Right cardiac atrium (tissue), 5 donors: ENCODE data around the gene CHRM5. TPM values are rescaled to one million over a fixed set of nuclear protein-coding genes. Genes with fewer than 3 reads are reported as not detected.

ENCODE experiments used
- ATAC-seq, 2 donors: fragments of 200-7000 bp; cut with Tn5 transposase; one replicate each; pipeline versions ENCODE4 v1.8.0 to v1.9.1; 2020; ENCODE audit warnings: moderate library complexity in 2 of 2, mild to moderate bottlenecking in 1 of 2
- DNase-seq, 3 donors: peaks; one replicate each; pipeline ENCODE4 v3.0.0-alpha.2; 2020
- H3K27ac ChIP-seq: one replicate; pipeline ENCODE4 v1.5.1; 2013; ENCODE audit warnings: mild to moderate bottlenecking, low read length, control low read depth, moderate library complexity
- H3K27me3 ChIP-seq: one replicate; pipeline ENCODE4 v1.6.1; 2013; ENCODE audit not compliant: control insufficient read depth, insufficient read depth
- H3K4me1 ChIP-seq: one replicate; pipeline ENCODE4 v1.6.1; 2013; ENCODE audit warnings: low read length; ENCODE audit not compliant: control insufficient read depth, insufficient read depth
- H3K4me3 ChIP-seq: one replicate; pipeline ENCODE4 v1.5.1; 2013; ENCODE audit warnings: low read length, control low read depth
- H3K9me3 ChIP-seq: one replicate; pipeline ENCODE4 v1.6.1; 2013; ENCODE audit warnings: low read length; ENCODE audit not compliant: control insufficient read depth
- WGBS: extraction: QIAGEN DNeasy Blood & Tissue Kit; methylation state at CpG from one replicate; pipeline ENCODE4 v1.1.7; 2013; 5-methylcytosine and 5-hydroxymethylcytosine counted together
- intact Hi-C, 4 donors: fragments of 100-400 bp; cut with DNase I; formaldehyde crosslinking; loops; one replicate each; pipeline versions ENCODE4 v1.11.0 to v1.14.0; 2022 to 2023
- long read RNA-seq, 4 donors: library from polyadenylated mRNA; unstranded; transcript quantifications; one replicate each; pipeline ENCODE4 v2.0.0, GENCODE V29; 2020 to 2021
- polyA plus RNA-seq: library from polyadenylated mRNA; stranded (reverse); fragments of 200-250 nt; gene quantifications from one replicate; pipeline ENCODE4 v1.2.3, GENCODE V29; 2013
- total RNA-seq, 4 donors: library from RNA; stranded (reverse); fragmentation: NEBNext Ultra II Directional; extraction: Animal tissue kit (Norgen Biotek cat#: 25700); gene quantifications; one replicate each; pipeline ENCODE4 v1.2.1, GENCODE V29; 2021
- donor health status: healthy with polysubstance abuse.
- donor health status: DM: no; HTN: yes; CAD: no.
- donor health status: DM: no; HTN: no; CAD: no.
- donor health status: DM: no; HTN: yes; CAD: no; lungs with severe emphysema.
- donor health status: DM: yes; HTN: yes; CAD: no.

Gene CHRM5
- not detected for total RNA-seq
- polyA plus RNA-seq, result not detected
- long read RNA-seq, donor 1, partial matches to known transcripts, result 0 of 1 reads
- long read RNA-seq, donor 1, other reads (novel, unspliced or antisense), result 1 of 1 reads
- long read RNA-seq, donor 2, result 0 reads
- long read RNA-seq, donor 3, result 0 reads
- long read RNA-seq, donor 4, partial matches to known transcripts, result 0 of 1 reads
- long read RNA-seq, donor 4, other reads (novel, unspliced or antisense), result 1 of 1 reads

DNA sequence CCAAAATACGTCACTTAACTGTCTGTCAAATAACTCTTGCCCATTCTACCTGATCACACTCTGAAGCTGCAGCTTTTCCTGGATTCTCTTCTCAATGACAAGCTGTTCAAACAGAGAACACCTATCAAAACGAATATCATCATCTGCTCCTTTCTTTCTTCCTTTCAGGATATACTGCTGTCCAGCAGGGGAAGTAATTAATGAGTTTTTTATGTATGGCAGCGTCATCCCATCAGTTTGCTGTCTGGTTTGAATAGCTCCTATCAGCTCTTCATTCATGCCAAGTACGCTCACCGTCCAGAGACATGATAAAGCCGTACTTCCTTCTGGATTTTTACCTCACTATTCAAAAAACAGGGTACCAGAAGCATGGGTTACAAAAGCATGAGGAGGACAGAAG is at the start of gene CHRM5:
TSS of gene CHRM5 (plus strand) at position 274 of the 400 bp plus-strand sequence. CDS start 94,221 bp downstream, outside the sequence.
- Histone ChIP-seq H3K4me1 (no peaks in the 10 kb centered on the region), H3K27me3 (no peaks in the 10 kb centered on the region), H3K4me3 (no peak within 1 kb of the TSS), H3K27ac (no peak within 1 kb of the TSS), H3K9me3 (no peaks in the 10 kb centered on the region)
- ATAC-seq (no peak), DNase-seq (no peak)
- intact Hi-C loops, result no loop called here
- 32% methylated on average over 6 of the region's 6 CpGs for WGBS

DNA sequence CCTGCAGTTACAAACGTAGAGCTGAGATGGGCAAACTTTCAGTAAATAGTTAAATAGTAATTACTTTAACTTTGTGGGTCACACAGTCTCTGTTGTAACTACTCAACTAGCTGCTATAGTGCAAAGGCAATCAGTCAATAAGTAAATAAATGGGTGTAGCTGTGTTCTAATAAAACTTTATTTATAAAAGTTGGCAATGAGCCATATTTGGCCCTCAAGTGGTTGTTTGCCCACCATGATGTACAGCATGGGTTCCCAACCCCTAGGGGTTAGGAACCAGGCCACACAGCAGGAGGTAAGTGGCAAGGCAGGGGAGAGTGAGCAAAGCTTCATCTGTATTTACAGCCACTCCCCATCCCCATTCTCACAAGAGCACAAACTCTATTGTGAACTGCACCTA is 44.9 kb upstream of the CHRM5 start:
- DNase-seq (no peak), ATAC-seq (no peak)
- Histone ChIP-seq H3K4me1 (no peaks in the 10 kb centered on the region), H3K27me3 (no peaks in the 10 kb centered on the region), H3K27ac (no peak overlapping the region), H3K4me3 (no peak overlapping the region), H3K9me3 (no peaks in the 10 kb centered on the region)
- 92% methylated on average over 1 of the region's 1 CpG for WGBS
- intact Hi-C loops, result no loop called here

DNA sequence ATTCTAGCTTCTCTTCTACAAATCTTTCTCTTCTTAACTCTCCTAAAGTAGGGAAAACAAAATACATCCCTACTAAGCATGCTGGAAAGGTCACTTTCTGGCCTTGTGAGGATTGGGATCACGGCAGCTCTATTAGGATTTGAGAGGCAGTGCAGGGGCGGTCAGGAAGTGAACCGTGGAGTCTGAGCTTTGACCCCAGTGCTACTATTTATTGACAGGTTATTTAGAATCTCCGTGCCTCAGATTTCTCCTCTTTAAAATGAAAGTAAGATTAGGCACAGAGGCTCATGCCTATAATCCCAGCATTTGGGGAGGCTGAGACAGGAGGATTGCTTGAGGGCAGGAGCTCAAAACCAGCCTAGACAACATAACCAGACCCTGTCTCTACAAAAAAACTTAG is 42.0 kb upstream of the CHRM5 start:
- Histone ChIP-seq H3K4me3 (no peak overlapping the region), H3K27me3 (no peaks in the 10 kb centered on the region), H3K4me1 (no peaks in the 10 kb centered on the region), H3K9me3 (no peaks in the 10 kb centered on the region), H3K27ac (no peak overlapping the region)
- no peak for ATAC-seq
- WGBS, result 80% methylated on average over 4 of the region's 4 CpGs
- DNase-seq, result no peak
- intact Hi-C loops, result no loop called here

DNA sequence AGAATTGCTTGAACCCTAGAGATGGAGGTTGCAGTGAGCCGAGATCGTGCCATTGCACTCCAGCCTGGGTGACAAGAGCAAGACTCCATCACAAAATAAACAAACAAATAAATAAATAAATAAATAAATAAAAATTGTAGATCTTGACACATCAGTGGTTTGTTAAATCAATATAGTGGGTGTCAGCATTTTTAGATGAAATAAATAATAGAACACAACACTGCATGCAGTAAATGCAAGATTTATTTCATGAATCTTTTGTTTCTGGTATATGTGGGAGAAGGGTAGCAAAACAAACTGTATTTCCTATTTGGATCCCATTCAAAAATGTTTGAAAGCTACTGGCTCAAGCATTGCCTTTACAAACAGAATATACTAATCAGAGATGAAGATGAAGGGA is 35.6 kb upstream of the CHRM5 start:
- no peaks in the 10 kb centered on the region for H3K9me3 ChIP-seq
- DNase-seq, result no peak
- H3K27ac ChIP-seq, result no peak overlapping the region
- intact Hi-C loops, result no loop called here
- no peaks in the 10 kb centered on the region for H3K4me1 ChIP-seq
- no peak overlapping the region for H3K4me3 ChIP-seq
- no peak for ATAC-seq
- 91% methylated on average over 2 of the region's 2 CpGs for WGBS
- no peaks in the 10 kb centered on the region for H3K27me3 ChIP-seq

DNA sequence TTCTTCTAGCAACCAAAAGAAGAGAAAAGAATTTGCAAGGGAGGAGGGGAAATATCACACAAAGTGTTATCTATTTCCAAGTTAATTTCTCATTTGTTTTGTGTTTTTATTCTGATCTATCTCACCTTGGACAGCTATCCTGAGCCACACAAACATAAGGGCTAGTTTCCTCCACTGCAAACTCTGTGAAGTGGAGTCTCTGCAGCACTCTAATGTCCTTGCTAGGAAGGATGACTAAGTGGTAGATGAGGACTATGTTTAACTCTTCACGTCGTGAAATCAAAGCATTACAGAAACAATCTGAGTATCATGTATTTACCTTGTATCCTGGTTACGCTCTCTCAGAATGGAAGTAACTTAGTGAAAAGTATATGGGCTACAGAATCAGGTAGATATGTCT is 33.9 kb upstream of the CHRM5 start:
- H3K9me3 ChIP-seq, result no peaks in the 10 kb centered on the region
- no peak overlapping the region for H3K27ac ChIP-seq
- DNase-seq, result no peak
- WGBS, result 78% methylated on average over 3 of the region's 3 CpGs
- no peak for ATAC-seq
- intact Hi-C loops, result no loop called here
- no peaks in the 10 kb centered on the region for H3K27me3 ChIP-seq
- no peak overlapping the region for H3K4me3 ChIP-seq
- no peaks in the 10 kb centered on the region for H3K4me1 ChIP-seq

- H3K4me1 ChIP-seq, result no peaks in the 10 kb centered on the region
Observed at GRCh38 chr15:33934921-33935320, 33.4 kb upstream of the CHRM5 start.

GRCh38 chr15:33941279-33942063 is 26.8 kb upstream of the CHRM5 start:
- WGBS, result 84% methylated on average over 4 of the region's 4 CpGs
- Histone ChIP-seq H3K27me3 (no peaks in the 10 kb centered on the region), H3K4me1 (no peaks in the 10 kb centered on the region), H3K9me3 (no peaks in the 10 kb centered on the region), H3K27ac (no peak overlapping the region), H3K4me3 (no peak overlapping the region)
- intact Hi-C loops, result no loop called here
- ATAC-seq, result no peak
- DNase-seq, result no peak

More at GRCh38 chr15:33934921-33935320, 33.4 kb upstream of the CHRM5 start:
- H3K27me3 ChIP-seq, result no peaks in the 10 kb centered on the region
- H3K27ac ChIP-seq, result no peak overlapping the region
- no peak for DNase-seq
- ATAC-seq, result no peak
- H3K4me3 ChIP-seq, result no peak overlapping the region
- 82% methylated on average over 5 of the region's 5 CpGs for WGBS
- intact Hi-C loops, result no loop called here
- no peaks in the 10 kb centered on the region for H3K9me3 ChIP-seq

- intact Hi-C loops, result no loop called here
- no peaks in the 10 kb centered on the region for H3K9me3 ChIP-seq
- no peak overlapping the region for H3K27ac ChIP-seq
- DNase-seq (no peak), ATAC-seq (no peak)
- H3K27me3 ChIP-seq, result no peaks in the 10 kb centered on the region
- 79% methylated on average over 1 of the region's 1 CpG for WGBS
- no peaks in the 10 kb centered on the region for H3K4me1 ChIP-seq
- no peak overlapping the region for H3K4me3 ChIP-seq
Observed at GRCh38 chr15:33946152-33946551, 22.1 kb upstream of the CHRM5 start.

GRCh38 chr15:33955945-33956344 is 12.4 kb upstream of the CHRM5 start:
- intact Hi-C loops, result no loop called here
- 62% methylated on average over 10 of the region's 10 CpGs for WGBS

DNA sequence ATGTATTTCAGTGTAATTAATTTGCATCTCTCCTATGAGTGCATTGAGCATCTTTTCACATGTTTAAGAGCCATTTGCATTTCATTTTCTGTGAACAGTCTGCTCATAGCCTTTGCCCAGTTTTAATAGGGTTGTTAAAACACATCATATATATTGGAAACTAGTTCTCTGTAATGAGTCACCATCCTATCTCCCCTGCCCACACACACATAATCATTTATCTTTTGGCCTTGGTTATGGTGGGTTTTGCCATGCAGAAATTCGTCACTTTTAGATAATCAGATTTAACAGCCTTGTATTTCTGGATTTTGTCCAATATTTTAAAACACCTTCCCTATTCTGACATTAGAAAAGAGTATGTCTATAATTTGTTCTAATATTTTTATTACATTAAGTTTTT is 11.9 kb upstream of the CHRM5 start:
- 16% methylated on average over 1 of the region's 1 CpG for WGBS
- no peak overlapping the region for H3K4me3 ChIP-seq
- H3K9me3 ChIP-seq, result no peaks in the 10 kb centered on the region
- DNase-seq (no peak), ATAC-seq (no peak)
- no peaks in the 10 kb centered on the region for H3K27me3 ChIP-seq
- no peak overlapping the region for H3K27ac ChIP-seq
- intact Hi-C loops, result no loop called here
- H3K4me1 ChIP-seq, result peaks cover 2% of the 10 kb centered on the region

More at GRCh38 chr15:33955945-33956344, 12.4 kb upstream of the CHRM5 start:
- Histone ChIP-seq H3K27me3 (no peaks in the 10 kb centered on the region), H3K4me1 (peaks cover 2% of the 10 kb centered on the region), H3K27ac (no peak overlapping the region), H3K9me3 (no peaks in the 10 kb centered on the region), H3K4me3 (no peak overlapping the region)
- ATAC-seq (no peak), DNase-seq (no peak)

DNA sequence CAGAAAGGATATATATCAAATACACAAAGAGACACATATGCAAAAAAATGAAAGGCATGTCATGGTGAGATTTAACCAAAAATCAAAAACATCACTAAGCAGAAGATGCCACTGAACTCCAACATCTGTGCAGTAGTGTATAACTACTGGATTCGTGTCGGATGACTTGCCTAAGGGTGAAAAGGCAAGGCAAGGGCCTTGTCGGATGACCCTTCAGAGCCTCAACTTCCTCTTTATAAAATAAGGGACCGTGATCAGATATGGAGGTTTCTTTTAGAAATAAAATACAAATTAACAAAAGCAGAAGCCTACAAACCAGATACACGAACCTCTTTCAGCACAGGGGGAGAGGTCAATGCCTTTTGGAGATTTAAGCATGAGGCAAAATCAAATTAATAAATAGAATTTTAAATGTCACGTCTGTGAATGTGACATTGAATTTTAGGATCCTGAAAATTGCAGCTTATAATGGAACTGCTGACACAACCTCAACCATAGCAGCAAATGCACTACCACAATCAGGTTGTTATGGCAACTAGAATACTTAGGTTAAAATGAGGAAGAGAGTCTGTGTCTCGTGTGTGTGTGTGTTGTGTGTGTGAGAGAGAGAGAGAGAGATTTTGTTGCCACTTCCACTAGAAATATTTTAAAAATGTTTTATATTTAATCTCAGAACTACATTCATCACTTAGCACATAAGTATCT is 8.3 kb upstream of the CHRM5 start:
- Histone ChIP-seq H3K4me1 (peaks cover 2% of the 10 kb centered on the region), H3K4me3 (no peak overlapping the region), H3K27me3 (no peaks in the 10 kb centered on the region), H3K9me3 (no peaks in the 10 kb centered on the region), H3K27ac (no peak overlapping the region)
- no peak for DNase-seq
- WGBS, result 80% methylated on average over 7 of the region's 7 CpGs
- ATAC-seq, result no peak
- intact Hi-C loops, result no loop called here
